Panc1 (cell line): ENCODE data around the gene CCDC192.

Source experiments
- CTCF ChIP-seq: fragments of 450-650 bp; IDR thresholded peaks from 2 replicates; pipeline ENCODE4 v1.5.1; 2017; ENCODE audit warnings: mild to moderate bottlenecking
- POLR2AphosphoS5 ChIP-seq: IDR thresholded peaks from 2 replicates; pipeline ENCODE4 v1.6.1; 2012; ENCODE audit warnings: mild to moderate bottlenecking, low read depth, low read length, moderate library complexity
- SIN3A ChIP-seq: IDR thresholded peaks from 2 replicates; pipeline ENCODE4 v1.6.1; 2012; ENCODE audit warnings: low read depth, mild to moderate bottlenecking, low read length, moderate library complexity, borderline replicate concordance; ENCODE audit not compliant: insufficient read depth
- TF ChIP-seq, protein P1 (sequence below), 2 experiments: IDR thresholded peaks; 2 replicates each; pipeline ENCODE4 v1.6.1; 2011 to 2012; ENCODE audit warnings: low read depth in 2 of 2, control low read depth in 1 of 2, low read length in 1 of 2, mild to moderate bottlenecking in 1 of 2, moderate library complexity in 1 of 2; ENCODE audit not compliant: insufficient read depth in 1 of 2

GRCh38 chr5:127934791-127935256, 231.6 kb downstream of the CCDC192 start:
- TF ChIP-seq CTCF (peak; percentile 14; the same call in 1 of the 2 replicates), POLR2AphosphoS5 (no peak), SIN3A (no peak)
- TF ChIP-seq, protein P1, sequence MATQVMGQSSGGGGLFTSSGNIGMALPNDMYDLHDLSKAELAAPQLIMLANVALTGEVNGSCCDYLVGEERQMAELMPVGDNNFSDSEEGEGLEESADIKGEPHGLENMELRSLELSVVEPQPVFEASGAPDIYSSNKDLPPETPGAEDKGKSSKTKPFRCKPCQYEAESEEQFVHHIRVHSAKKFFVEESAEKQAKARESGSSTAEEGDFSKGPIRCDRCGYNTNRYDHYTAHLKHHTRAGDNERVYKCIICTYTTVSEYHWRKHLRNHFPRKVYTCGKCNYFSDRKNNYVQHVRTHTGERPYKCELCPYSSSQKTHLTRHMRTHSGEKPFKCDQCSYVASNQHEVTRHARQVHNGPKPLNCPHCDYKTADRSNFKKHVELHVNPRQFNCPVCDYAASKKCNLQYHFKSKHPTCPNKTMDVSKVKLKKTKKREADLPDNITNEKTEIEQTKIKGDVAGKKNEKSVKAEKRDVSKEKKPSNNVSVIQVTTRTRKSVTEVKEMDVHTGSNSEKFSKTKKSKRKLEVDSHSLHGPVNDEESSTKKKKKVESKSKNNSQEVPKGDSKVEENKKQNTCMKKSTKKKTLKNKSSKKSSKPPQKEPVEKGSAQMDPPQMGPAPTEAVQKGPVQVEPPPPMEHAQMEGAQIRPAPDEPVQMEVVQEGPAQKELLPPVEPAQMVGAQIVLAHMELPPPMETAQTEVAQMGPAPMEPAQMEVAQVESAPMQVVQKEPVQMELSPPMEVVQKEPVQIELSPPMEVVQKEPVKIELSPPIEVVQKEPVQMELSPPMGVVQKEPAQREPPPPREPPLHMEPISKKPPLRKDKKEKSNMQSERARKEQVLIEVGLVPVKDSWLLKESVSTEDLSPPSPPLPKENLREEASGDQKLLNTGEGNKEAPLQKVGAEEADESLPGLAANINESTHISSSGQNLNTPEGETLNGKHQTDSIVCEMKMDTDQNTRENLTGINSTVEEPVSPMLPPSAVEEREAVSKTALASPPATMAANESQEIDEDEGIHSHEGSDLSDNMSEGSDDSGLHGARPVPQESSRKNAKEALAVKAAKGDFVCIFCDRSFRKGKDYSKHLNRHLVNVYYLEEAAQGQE (IDR thresholded peaks at IDR 0.05; ENCODE audit: insufficient read depth in 1 of 2, low read depth in 2 of 2, low read length in 1 of 2): no peak
